ENCODE data around the gene SIK2.

SIK2 gene

DNA sequence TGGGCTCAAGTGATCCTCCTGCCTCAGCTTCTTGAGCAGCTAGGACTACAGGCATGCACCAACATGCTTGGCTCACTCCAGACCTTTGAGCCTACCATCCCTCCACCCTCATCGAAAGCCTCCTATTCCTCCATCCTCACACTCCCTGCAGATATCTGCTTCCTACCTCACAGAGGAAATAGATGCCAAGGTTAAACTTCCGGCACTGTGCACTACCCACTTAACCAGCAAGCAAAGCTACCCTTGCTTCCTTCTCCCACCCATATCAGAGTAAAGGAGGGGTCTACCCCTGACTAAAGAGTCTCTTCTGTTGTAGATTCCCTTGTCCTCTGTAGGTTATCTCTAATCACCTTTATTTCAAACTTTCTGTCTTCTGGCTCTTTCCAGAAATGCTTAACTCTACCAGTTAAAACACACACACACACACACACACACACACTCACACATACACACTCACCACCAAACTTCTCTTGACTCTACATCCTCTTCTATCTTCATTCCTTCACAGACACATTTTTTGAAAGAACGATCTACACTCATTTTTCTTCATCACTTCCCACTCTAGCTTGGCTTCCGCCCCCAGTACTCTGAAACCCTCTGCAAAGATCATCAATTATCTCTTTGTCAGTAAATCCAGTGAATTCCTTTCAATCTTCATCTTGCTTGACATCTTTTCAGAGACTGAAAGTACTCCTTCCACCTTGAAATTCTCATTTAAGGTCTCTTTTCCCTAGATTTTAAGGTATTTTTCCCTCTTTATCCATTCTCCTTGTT lies 10.9 kb upstream of the SIK2 start:
- Histone ChIP-seq H2AFZ (no peak overlapping the region), H3K4me2 (ENCODE audit: low read length) (no peak overlapping the region), H3K27me3 (ENCODE audit: control insufficient read depth, insufficient read depth, low read length) (no peaks in the 10 kb centered on the region), H3K9ac (no peak overlapping the region), H3K4me1 (no peaks in the 10 kb centered on the region), H3K4me3 (ENCODE audit: low read depth, low read length) (no peak overlapping the region), H3K9me3 (ENCODE audit: control insufficient read depth, low read length) (no peaks in the 10 kb centered on the region), H3K79me2 (no peaks in the 10 kb centered on the region), H3K27ac (no peak overlapping the region), H3K36me3 (ENCODE audit: control insufficient read depth, insufficient read depth, low read length) (no peaks in the 10 kb centered on the region)
- TF ChIP-seq, protein P1, sequence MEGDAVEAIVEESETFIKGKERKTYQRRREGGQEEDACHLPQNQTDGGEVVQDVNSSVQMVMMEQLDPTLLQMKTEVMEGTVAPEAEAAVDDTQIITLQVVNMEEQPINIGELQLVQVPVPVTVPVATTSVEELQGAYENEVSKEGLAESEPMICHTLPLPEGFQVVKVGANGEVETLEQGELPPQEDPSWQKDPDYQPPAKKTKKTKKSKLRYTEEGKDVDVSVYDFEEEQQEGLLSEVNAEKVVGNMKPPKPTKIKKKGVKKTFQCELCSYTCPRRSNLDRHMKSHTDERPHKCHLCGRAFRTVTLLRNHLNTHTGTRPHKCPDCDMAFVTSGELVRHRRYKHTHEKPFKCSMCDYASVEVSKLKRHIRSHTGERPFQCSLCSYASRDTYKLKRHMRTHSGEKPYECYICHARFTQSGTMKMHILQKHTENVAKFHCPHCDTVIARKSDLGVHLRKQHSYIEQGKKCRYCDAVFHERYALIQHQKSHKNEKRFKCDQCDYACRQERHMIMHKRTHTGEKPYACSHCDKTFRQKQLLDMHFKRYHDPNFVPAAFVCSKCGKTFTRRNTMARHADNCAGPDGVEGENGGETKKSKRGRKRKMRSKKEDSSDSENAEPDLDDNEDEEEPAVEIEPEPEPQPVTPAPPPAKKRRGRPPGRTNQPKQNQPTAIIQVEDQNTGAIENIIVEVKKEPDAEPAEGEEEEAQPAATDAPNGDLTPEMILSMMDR (IDR thresholded peaks at IDR 0.05), result no peak

- no peak overlapping the region for H3K9ac ChIP-seq
These were observed 9.8 kb upstream of the SIK2 start for GRCh38 chr11:111592491-111592890.

DNA sequence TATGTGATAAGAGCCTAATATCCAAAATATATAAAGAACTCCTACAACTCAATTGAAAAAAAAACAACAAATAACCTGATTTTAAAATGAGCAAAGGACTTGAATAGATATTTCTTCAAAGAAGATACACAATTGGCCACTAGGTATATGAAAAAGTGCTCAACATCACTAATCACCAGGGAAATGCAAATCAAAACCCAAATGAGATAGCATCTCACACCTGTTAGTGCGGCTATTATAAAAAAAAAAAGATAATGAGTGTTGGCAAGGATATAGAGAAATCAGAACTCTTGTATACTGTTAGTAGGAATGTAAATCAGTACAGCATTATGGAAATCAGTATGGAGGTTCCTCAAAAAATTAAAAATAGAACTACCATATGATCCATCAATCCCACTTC lies 5.9 kb upstream of the SIK2 start:
- no peaks in the 10 kb centered on the region for H3K4me1 ChIP-seq
- H2AFZ ChIP-seq, result no peak overlapping the region
- H3K9me3 ChIP-seq (ENCODE audit: control insufficient read depth, low read length), result no peaks in the 10 kb centered on the region
- H3K79me2 ChIP-seq, result no peaks in the 10 kb centered on the region
- H3K4me3 ChIP-seq (ENCODE audit: low read depth, low read length), result no peak overlapping the region
- H3K9ac ChIP-seq, result no peak overlapping the region
- no peaks in the 10 kb centered on the region for H3K36me3 ChIP-seq (ENCODE audit: control insufficient read depth, insufficient read depth, low read length)
- no peaks in the 10 kb centered on the region for H3K27me3 ChIP-seq (ENCODE audit: control insufficient read depth, insufficient read depth, low read length)
- TF ChIP-seq, protein P1 (IDR thresholded peaks at IDR 0.05), result no peak
- no peak overlapping the region for H3K4me2 ChIP-seq (ENCODE audit: low read length)
- no peak overlapping the region for H3K27ac ChIP-seq

More at GRCh38 chr11:111592491-111592890, 9.8 kb upstream of the SIK2 start:
- Histone ChIP-seq H3K79me2 (no peaks in the 10 kb centered on the region), H3K27me3 (ENCODE audit: control insufficient read depth, insufficient read depth, low read length) (no peaks in the 10 kb centered on the region), H3K9me3 (ENCODE audit: control insufficient read depth, low read length) (no peaks in the 10 kb centered on the region), H3K27ac (no peak overlapping the region), H2AFZ (no peak overlapping the region), H3K36me3 (ENCODE audit: control insufficient read depth, insufficient read depth, low read length) (no peaks in the 10 kb centered on the region), H3K4me2 (ENCODE audit: low read length) (peak overlapping the region; percentile 13), H3K4me1 (no peaks in the 10 kb centered on the region), H3K4me3 (ENCODE audit: low read depth, low read length) (no peak overlapping the region)
- TF ChIP-seq, protein P1 (IDR thresholded peaks at IDR 0.05), result no peak

DNA sequence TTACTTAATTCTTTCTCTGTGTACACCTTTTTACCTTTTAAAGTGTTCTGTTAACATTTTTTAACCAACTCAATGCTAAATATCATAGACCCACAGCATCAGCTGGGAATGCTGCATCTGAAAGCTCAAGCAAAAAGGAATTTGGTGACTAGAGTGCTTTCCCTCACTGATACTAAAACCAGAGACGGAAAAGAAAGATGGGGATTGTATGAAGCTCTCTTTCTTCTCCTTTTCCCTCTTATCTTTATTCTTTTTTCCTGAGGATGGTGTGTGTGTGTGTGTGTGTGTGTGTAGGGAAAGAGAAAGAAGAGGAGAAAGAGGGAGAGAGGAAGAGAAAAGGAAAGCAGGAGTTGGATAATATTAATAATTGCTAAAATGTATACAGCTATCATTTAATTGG lies 4.1 kb upstream of the SIK2 start:
- no peaks in the 10 kb centered on the region for H3K36me3 ChIP-seq (ENCODE audit: control insufficient read depth, insufficient read depth, low read length)
- H3K27ac ChIP-seq, result no peak overlapping the region
- H3K9me3 ChIP-seq (ENCODE audit: control insufficient read depth, low read length), result no peaks in the 10 kb centered on the region
- no peak overlapping the region for H2AFZ ChIP-seq
- TF ChIP-seq, protein P1 (IDR thresholded peaks at IDR 0.05), result no peak
- H3K4me2 ChIP-seq (ENCODE audit: low read length), result no peak overlapping the region
- no peaks in the 10 kb centered on the region for H3K4me1 ChIP-seq
- no peaks in the 10 kb centered on the region for H3K27me3 ChIP-seq (ENCODE audit: control insufficient read depth, insufficient read depth, low read length)
- H3K9ac ChIP-seq, result no peak overlapping the region
- no peaks in the 10 kb centered on the region for H3K79me2 ChIP-seq
- H3K4me3 ChIP-seq (ENCODE audit: low read depth, low read length), result no peak overlapping the region

DNA sequence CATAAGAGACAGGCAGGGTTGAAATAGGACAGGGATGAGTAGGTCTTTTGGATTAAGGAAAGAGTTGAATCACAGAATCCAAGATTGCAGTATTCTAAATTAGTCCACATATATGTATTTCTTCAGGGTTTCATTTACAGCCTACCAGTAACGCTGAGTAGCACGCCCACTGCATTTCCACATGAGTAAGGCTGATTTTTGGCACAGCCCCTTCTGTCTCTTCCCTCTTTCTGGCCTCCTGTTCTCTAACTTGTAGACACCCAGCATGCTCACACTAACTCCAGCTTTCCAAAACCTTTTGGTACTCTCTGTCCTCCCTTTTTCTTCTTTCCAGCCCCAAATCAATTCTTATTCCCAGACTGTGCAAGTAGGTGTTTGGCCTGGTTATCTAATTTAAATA lies 3.7 kb upstream of the SIK2 start:
- no peak overlapping the region for H3K9ac ChIP-seq
- no peak overlapping the region for H3K4me3 ChIP-seq (ENCODE audit: low read depth, low read length)
- H3K36me3 ChIP-seq (ENCODE audit: control insufficient read depth, insufficient read depth, low read length), result no peaks in the 10 kb centered on the region

More for the DNA sequence above, 3.7 kb upstream of the SIK2 start:
- H3K79me2 ChIP-seq, result peaks cover 3% of the 10 kb centered on the region
- H3K27me3 ChIP-seq (ENCODE audit: control insufficient read depth, insufficient read depth, low read length), result no peaks in the 10 kb centered on the region
- no peak overlapping the region for H2AFZ ChIP-seq
- H3K27ac ChIP-seq, result no peak overlapping the region
- no peaks in the 10 kb centered on the region for H3K4me1 ChIP-seq
- no peak overlapping the region for H3K4me2 ChIP-seq (ENCODE audit: low read length)
- TF ChIP-seq, protein P1 (IDR thresholded peaks at IDR 0.05), result no peak
- no peaks in the 10 kb centered on the region for H3K9me3 ChIP-seq (ENCODE audit: control insufficient read depth, low read length)

Measured in parathyroid adenoma (tissue), 2 donors.